Keratinocyte (primary cell): ENCODE results near the gene HSD11B1L. TPM values are rescaled to one million over a fixed set of nuclear protein-coding genes. Genes with fewer than 3 reads are reported as not detected.

ENCODE experiments used
- polyA plus RNA-seq, 5 experiments: library from polyadenylated mRNA; depleted of rRNA in 3 of 5; stranded (reverse) in 3 of 5; stranded (forward) in 1 of 5; unstranded in 1 of 5; fragments of >200 nt; gene quantifications; 1 replicate in 1 of 5; 2 replicates in 3 of 5; 3 replicates in 1 of 5; pipeline versions ENCODE4 v1.2.1 to v1.2.3, GENCODE V29; 2011 to 2012; ENCODE audit warnings: missing spikeins in 2 of 5, low read depth in 1 of 5, low replicate concordance in 1 of 5

Gene HSD11B1L
- polyA plus RNA-seq, 1 donor (not counting 4 experiments of a cell fraction or from before 2014, with no cell fraction given) = 3.7 TPM

Other genes starting within 250 kb of the HSD11B1L start
- gene ZNRF4, start 225.6 kb upstream of the HSD11B1L start, polyA plus RNA-seq = not detected in 3 replicates
- gene TINCR, start 113.1 kb upstream of the HSD11B1L start, polyA plus RNA-seq = 5.6 to 20.3 TPM (median 9.7 TPM) in 3 replicates
- 8.0 to 17.5 TPM (median 15.3 TPM) in 3 replicates for gene SAFB2, start 58.3 kb upstream of the HSD11B1L start, polyA plus RNA-seq
- 13.2 to 35.5 TPM (median 34.0 TPM) in 3 replicates for gene SAFB, start 57.9 kb upstream of the HSD11B1L start, polyA plus RNA-seq
- gene MICOS13, start 511 bp upstream of the HSD11B1L start, polyA plus RNA-seq = 28.5 to 80.5 TPM (median 35.2 TPM) in 3 replicates
- 562 to 1,236 TPM (median 636 TPM) in 3 replicates for gene RPL36, start 9.3 kb downstream of the HSD11B1L start, polyA plus RNA-seq
- 24.2 to 29.6 TPM (median 27.7 TPM) in 3 replicates for gene LONP1, start 39.1 kb downstream of the HSD11B1L start, polyA plus RNA-seq
- not detected in 3 replicates for gene CATSPERD, start 39.6 kb downstream of the HSD11B1L start, polyA plus RNA-seq
- 0.55 to 1.4 TPM (median 0.76 TPM) in 3 replicates for gene PRR22, start 103.7 kb downstream of the HSD11B1L start, polyA plus RNA-seq
- 12.0 to 14.9 TPM (median 14.2 TPM) in 3 replicates for gene DUS3L, start 110.1 kb downstream of the HSD11B1L start, polyA plus RNA-seq
- gene NRTN, start 124.0 kb downstream of the HSD11B1L start, polyA plus RNA-seq = not detected in 3 replicates
- gene FUT6, start 158.7 kb downstream of the HSD11B1L start, polyA plus RNA-seq = not detected in 3 replicates
- gene FUT3, start 170.4 kb downstream of the HSD11B1L start, polyA plus RNA-seq = 2.6 to 3.0 TPM (median 2.9 TPM) in 3 replicates
- gene FUT5, start 189.5 kb downstream of the HSD11B1L start, polyA plus RNA-seq = 0.03 TPM in 1 of 3 replicates, not detected in the others
- gene NDUFA11, start 222.8 kb downstream of the HSD11B1L start, polyA plus RNA-seq = 122 to 323 TPM (median 217 TPM) in 3 replicates
- gene VMAC, start 223.8 kb downstream of the HSD11B1L start, polyA plus RNA-seq = 2.1 to 3.0 TPM (median 2.2 TPM) in 3 replicates
- gene CAPS, start 233.2 kb downstream of the HSD11B1L start, polyA plus RNA-seq = 1.6 to 3.6 TPM (median 2.7 TPM) in 3 replicates